Common myeloid progenitor, CD34-positive (primary cell): Measurements from ENCODE around the gene ARHGAP20. TPM values are rescaled to one million over a fixed set of nuclear protein-coding genes. Genes with fewer than 3 reads are reported as not detected.
A peak's percentile ranks its signal among the peaks of the same experiment; 100 is the strongest.

Experiments used
- CTCF ChIA-PET: fragments of 350-600 bp; sonication (Branson Sonifier 250); formaldehyde crosslinking; loops from one replicate; lab custom pipeline; 2021; ENCODE audit warnings: antibody characterized with exemption; lab: Charles Lee
- POLR2A ChIA-PET: fragments of 350-600 bp; sonication (Branson Sonifier 250); formaldehyde crosslinking; loops from one replicate; lab custom pipeline; 2021; ENCODE audit warnings: antibody characterized with exemption; lab: Charles Lee
- DNase-seq, 3 donors: peaks; one replicate each; pipeline versions ENCODE4 v3.0.0 to v3.0.0-alpha.2; 2013
- H3K27ac ChIP-seq, 2 experiments: 1 replicate in 1 of 2; 2 replicates in 1 of 2; pipeline ENCODE4 v1.7.0; 2013; ENCODE audit warnings: inconsistent platforms in 2 of 2, low read length in 2 of 2, mild to moderate bottlenecking in 2 of 2, low read depth in 1 of 2, moderate library complexity in 1 of 2; ENCODE audit not compliant: severe bottlenecking in 2 of 2, insufficient read depth in 1 of 2, poor library complexity in 1 of 2
- H3K27me3 ChIP-seq, 5 experiments: replicated peaks in 2 of 5; 1 replicate in 3 of 5; 2 replicates in 2 of 5; pipeline versions ENCODE4 v1.6.1 to v1.7.0; 2013; ENCODE audit warnings: low read length in 4 of 5, mild to moderate bottlenecking in 2 of 5, moderate library complexity in 2 of 5, inconsistent platforms in 1 of 5; ENCODE audit not compliant: insufficient read depth in 5 of 5, control insufficient read depth in 4 of 5
- H3K36me3 ChIP-seq, 4 experiments: 1 replicate in 2 of 4; 2 replicates in 2 of 4; pipeline versions ENCODE4 v1.6.1 to v1.7.0; 2013; ENCODE audit warnings: low read length in 3 of 4, control low read depth in 1 of 4, mild to moderate bottlenecking in 1 of 4; ENCODE audit not compliant: control insufficient read depth in 4 of 4, insufficient read depth in 4 of 4
- H3K4me1 ChIP-seq, 4 experiments: 1 replicate in 3 of 4; 2 replicates in 1 of 4; pipeline versions ENCODE4 v1.6.1 to v1.7.1; 2013; ENCODE audit warnings: low read length in 3 of 4, mild to moderate bottlenecking in 3 of 4, control low read depth in 1 of 4, inconsistent platforms in 1 of 4, moderate library complexity in 1 of 4; ENCODE audit not compliant: control insufficient read depth in 4 of 4, insufficient read depth in 4 of 4; ENCODE audit errors: control extremely low read depth in 1 of 4
- H3K4me3 ChIP-seq, 7 experiments: 1 replicate in 4 of 7; 2 replicates in 3 of 7; pipeline versions ENCODE4 v1.5.1 to v1.7.0; 2013; ENCODE audit warnings: mild to moderate bottlenecking in 7 of 7, low read length in 6 of 7, moderate library complexity in 6 of 7, inconsistent platforms in 2 of 7, low read depth in 2 of 7, control low read depth in 1 of 7; ENCODE audit not compliant: insufficient read depth in 4 of 7, control insufficient read depth in 1 of 7; ENCODE audit errors: extremely low read depth in 1 of 7
- H3K9me3 ChIP-seq, 5 experiments: 1 replicate in 4 of 5; 2 replicates in 1 of 5; pipeline versions ENCODE4 v1.6.1 to v1.7.1; 2013; ENCODE audit warnings: low read length in 4 of 5, mild to moderate bottlenecking in 2 of 5, inconsistent platforms in 1 of 5, low read depth in 1 of 5, moderate library complexity in 1 of 5; ENCODE audit not compliant: control insufficient read depth in 4 of 5, insufficient read depth in 2 of 5; ENCODE audit errors: control extremely low read depth in 1 of 5
- WGBS: methylation state at CpG from one replicate; pipeline ENCODE4 v1.1.5; 2013; ENCODE audit not compliant: insufficient coverage; 5-methylcytosine and 5-hydroxymethylcytosine counted together
- polyA plus RNA-seq: library from polyadenylated mRNA; unstranded; fragments of 120-200 nt; gene quantifications from one replicate; pipeline ENCODE4 v1.2.1, GENCODE V29; 2013

The ARHGAP20 gene, protein sequence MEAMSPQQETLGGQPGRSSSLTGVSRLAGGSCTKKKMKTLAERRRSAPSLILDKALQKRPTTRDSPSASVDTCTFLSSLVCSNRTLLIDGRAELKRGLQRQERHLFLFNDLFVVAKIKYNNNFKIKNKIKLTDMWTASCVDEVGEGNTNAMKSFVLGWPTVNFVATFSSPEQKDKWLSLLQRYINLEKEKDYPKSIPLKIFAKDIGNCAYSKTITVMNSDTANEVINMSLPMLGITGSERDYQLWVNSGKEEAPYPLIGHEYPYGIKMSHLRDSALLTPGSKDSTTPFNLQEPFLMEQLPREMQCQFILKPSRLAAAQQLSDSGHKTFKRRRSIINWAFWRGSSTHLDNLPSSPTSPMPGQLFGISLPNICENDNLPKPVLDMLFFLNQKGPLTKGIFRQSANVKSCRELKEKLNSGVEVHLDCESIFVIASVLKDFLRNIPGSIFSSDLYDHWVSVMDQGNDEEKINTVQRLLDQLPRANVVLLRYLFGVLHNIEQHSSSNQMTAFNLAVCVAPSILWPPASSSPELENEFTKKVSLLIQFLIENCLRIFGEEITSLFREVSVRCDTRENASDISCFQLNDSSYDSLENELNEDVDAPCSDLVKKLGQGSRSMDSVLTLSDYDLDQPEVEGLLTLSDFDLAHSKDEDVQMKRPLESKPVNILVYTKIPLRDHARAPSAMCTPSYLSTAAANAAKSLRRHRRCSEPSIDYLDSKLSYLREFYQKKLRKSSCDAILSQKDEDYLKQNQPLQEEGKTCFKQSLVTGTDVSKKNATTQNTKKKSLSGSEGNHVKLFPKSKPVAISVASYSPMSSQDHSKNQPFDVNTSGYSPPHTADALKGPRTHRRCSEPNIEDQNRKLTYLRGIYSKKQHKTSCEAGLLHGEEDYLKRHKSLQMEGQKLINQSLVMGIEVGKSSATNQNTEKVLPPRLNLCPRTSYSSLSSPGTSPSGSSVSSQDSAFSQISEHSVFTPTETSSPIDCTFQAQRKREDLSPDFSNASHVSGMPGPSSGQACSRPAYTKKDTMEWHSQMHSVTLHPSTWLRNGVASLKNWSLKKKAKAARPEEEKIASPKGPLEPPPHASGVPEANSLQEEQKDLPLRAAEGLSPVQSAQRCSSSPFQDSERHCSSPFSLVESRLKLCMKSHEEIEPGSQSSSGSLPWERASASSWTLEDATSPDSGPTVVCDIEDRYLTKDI
- 0.67 TPM for polyA plus RNA-seq

DNA sequence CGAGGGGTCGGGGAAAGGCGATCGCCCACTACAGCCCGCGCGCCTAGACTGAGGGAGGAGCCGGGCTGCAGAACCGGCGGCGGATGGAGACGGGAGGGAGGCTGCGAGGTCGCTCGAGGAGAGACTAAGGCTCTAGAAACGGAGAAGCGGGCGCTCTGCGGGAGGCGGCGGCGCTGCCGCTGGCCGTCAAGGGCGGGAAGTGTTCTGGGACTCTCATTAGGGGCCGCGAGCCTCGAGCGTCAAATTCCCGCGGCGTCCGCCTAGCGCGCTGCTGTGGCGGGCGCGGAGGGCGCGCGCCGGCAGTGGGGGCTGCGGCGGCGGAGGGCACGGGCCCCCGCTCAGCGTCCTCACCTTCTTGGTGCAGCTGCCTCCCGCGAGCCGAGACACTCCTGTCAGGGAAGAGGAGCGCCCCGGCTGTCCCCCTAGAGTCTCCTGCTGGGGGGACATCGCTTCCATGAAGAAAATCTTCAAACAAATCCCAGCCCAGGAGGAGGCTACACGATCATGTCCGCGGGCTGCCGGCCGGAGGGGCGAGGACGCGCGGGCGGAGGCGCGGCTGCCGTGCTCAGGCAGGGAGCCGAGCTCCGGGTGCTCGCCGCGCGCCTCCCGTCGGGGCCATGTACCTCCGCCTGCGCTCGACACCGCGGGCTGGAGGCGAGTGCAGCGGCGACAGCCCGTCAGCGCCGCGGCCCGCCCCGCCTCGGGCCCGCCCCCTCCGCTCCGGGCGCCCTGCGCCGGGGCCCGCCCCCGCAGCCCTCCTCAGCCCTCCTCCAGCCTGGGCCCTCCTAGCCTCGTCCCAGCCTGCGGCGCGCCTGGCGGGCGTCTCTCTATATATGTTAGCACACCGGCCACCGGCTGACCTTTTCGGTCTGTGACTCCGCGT lies at the start of gene ARHGAP20:
Gene ARHGAP20, minus strand, starts transcription at position 662 of the 883 bp plus-strand sequence. Its CDS starts 206 bp downstream, at position 456.
- peak; percentile 55 to 78 (median 70) for DNase-seq
- Histone ChIP-seq H3K27me3 (peaks cover 3 to 22% (median 19%) of the 10 kb centered on the region in 5 experiments), H3K9me3 (no peaks in the 10 kb centered on the region), H3K27ac (no peak within 1 kb of the TSS), H3K4me3 (peak within 1 kb of the TSS; percentile 30 to 81 (median 71)), H3K36me3 (no peaks in the 10 kb centered on the region), H3K4me1 (peaks cover 7 to 31% (median 27%) of the 10 kb centered on the region in 4 experiments)
- ChIA-PET CTCF (interaction anchor here (0.7 to 1.2 kb wide), 3 partner anchors 80 to 511 kb away, joined by 3 read pairs; no protein-coding TSS in a partner anchor), POLR2A (no interaction called here)
- WGBS: under 1% methylated on average over 81 of the region's 109 CpGs

DNA sequence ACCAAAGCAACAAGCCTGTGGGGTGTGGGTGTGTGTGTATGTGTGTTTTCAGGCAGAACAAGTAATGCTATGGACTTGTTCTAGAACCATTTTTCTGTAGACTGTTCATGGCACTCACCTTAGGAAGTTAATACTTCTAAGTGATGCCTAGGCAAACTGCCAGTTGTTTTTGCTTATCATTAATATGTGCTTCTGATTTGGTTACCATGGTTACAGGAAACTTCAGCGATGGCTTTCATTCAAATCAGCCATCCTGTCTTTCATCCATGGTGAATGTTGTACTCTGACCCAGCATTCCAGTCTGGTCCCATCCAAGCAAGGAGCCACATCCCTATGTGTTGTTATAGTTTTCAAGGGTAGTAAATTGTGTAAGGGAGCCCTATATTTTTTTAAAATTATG lies 49.8 kb upstream of the ARHGAP20 start:
- no peak overlapping the region for H3K27ac ChIP-seq
- H3K36me3 ChIP-seq: no peaks in the 10 kb centered on the region
- H3K27me3 ChIP-seq: no peaks in the 10 kb centered on the region
- H3K4me1 ChIP-seq: peaks cover 0 to 10% (median 3%) of the 10 kb centered on the region in 4 experiments
- no peak for DNase-seq
- ChIA-PET POLR2A (no interaction called here), CTCF (no interaction called here)
- 40% methylated on average over 1 of the region's 1 CpG for WGBS
- H3K9me3 ChIP-seq: no peaks in the 10 kb centered on the region
- H3K4me3 ChIP-seq: no peak overlapping the region

DNA sequence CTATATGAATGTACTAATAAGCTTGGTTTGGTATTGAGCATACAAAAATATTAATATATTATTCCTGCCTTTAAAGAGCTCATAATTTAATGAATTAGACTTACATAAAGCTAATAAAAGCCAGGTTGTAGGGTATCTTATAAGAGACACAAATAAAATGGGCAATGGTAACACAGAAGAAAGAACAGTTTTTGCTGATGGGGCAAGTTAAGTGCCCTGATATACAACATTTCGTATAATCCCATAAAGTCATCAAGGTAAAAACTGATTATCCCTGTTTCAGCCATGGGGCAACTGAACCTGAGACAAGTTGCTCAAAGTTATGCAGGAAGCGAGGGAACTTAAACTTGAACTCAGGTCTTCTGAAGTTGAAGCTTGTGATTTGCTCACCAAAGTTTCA lies 48.9 kb upstream of the ARHGAP20 start:
- POLR2A ChIA-PET: no interaction called here
- Histone ChIP-seq H3K27ac (no peak overlapping the region), H3K4me1 (peaks cover 0 to 10% (median 3%) of the 10 kb centered on the region in 4 experiments), H3K36me3 (no peaks in the 10 kb centered on the region), H3K4me3 (no peak overlapping the region), H3K9me3 (no peaks in the 10 kb centered on the region), H3K27me3 (no peaks in the 10 kb centered on the region)
- CTCF ChIA-PET: no interaction called here
- no peak for DNase-seq
- 100% methylated on average over 1 of the region's 2 CpGs for WGBS

DNA sequence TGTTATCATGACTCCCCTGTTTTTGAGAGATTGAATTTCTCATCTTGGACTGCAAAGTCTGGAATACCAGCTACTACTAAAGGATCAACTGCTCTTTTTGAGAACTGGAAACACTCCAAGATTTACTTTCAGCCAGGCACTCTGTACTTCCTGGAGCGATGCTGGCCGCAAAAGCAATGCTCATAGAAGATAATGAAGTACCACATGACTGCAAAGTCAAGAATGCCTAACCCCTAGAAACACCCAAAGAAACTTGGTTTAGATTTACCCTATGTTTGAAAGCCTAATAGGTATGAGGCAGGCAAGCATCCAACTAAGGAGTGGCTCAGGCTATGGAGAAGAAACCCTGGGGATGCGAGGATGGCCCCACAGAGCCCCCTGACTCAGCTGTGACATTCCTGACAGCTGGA lies 47.7 kb upstream of the ARHGAP20 start:
- 0% methylated on average over 3 of the region's 3 CpGs for WGBS
- Histone ChIP-seq H3K9me3 (no peaks in the 10 kb centered on the region), H3K4me1 (peaks cover 0 to 10% (median 3%) of the 10 kb centered on the region in 4 experiments), H3K4me3 (no peak overlapping the region), H3K36me3 (no peaks in the 10 kb centered on the region), H3K27me3 (no peaks in the 10 kb centered on the region), H3K27ac (no peak overlapping the region)
- DNase-seq: peak; percentile 10 to 75 (median 63)
- ChIA-PET POLR2A (no interaction called here), CTCF (no interaction called here)

DNA sequence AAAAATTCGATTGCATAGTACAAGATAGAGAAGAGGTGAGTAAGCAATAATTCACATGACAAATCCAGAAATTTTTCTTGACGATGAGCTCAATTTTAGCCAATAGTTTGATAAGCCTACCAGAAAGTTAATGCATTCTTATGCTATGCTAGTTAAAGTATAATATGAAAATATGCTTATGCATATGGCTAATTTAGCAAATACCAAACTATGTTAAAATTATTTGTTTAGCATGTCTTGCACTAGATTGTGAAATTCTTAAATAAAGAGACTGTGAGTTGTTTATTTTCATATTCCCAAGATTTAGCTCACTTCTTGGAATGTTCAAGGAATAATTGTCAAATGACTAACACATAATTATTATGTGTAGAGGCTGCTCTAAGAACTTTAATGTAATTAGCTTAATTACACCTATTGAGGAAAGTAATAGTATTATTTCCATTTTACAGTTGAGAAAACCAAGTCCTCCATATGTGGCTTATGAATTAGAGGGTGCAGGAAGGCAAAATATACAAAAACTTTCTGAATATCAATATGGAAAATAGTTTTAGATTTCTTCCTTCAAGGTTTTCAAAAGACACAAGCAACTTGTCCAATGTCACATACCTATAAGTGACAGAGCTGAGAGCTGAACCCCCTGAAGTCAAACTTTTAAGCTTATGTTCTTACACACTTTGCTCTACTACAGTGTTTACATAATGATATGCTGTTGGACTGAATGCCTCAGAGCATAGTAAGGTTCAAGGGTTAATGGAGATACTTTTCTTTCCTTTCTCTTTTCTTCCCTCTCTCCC lies 45.9 kb upstream of the ARHGAP20 start:
- H3K4me3 ChIP-seq: no peak overlapping the region
- H3K27ac ChIP-seq: no peak overlapping the region
- H3K9me3 ChIP-seq: peaks cover 0 to 3% (median 2%) of the 10 kb centered on the region in 5 experiments
- ChIA-PET CTCF (interaction anchor here (0.9 to 1.2 kb wide), 2 partner anchors 8 to 26 kb away, joined by 3 to 4 read pairs; no protein-coding TSS in a partner anchor), POLR2A (no interaction called here)
- H3K27me3 ChIP-seq: no peaks in the 10 kb centered on the region
- DNase-seq: no peak
- WGBS: no CpG with 5 or more reads among the region's 2 CpGs
- no peaks in the 10 kb centered on the region for H3K36me3 ChIP-seq
- H3K4me1 ChIP-seq: peaks cover 0 to 10% (median 3%) of the 10 kb centered on the region in 4 experiments
